Upper lobe of left lung (tissue), 6 donors: ENCODE results near the gene DTX3. TPM values are rescaled to one million over a fixed set of nuclear protein-coding genes. Genes with fewer than 3 reads are reported as not detected.
"Not testable (repeated sequence)": the region's sequence is repeated elsewhere in the genome, so short reads cannot be mapped to it uniquely, and the experiment has no call there.

Experiments
- ATAC-seq, 2 donors: fragments of 200-7000 bp; cut with Tn5 transposase; one replicate each; pipeline ENCODE4 v1.9.1; 2022; ENCODE audit warnings: mild to moderate bottlenecking in 2 of 2, moderate library complexity in 2 of 2; ENCODE audit not compliant: low FRiP score in 2 of 2
- DNase-seq, 2 donors: peaks; one replicate each; pipeline ENCODE4 v3.0.0-alpha.2; 2019 to 2020
- H3K27ac ChIP-seq, 4 donors: fragments of 200-600 bp; sonication (generic); one replicate each; pipeline ENCODE4 v1.5.1; 2016 to 2019
- H3K27me3 ChIP-seq, 4 donors: fragments of 200-600 bp; sonication (generic); one replicate each; pipeline ENCODE4 v1.5.1; 2017 to 2019
- H3K36me3 ChIP-seq, 4 donors: fragments of 200-600 bp; sonication (generic); one replicate each; pipeline ENCODE4 v1.5.1; 2016 to 2019
- H3K4me1 ChIP-seq, 4 donors: fragments of 200-600 bp; sonication (generic); one replicate each; pipeline ENCODE4 v1.5.1; 2018 to 2019
- H3K4me3 ChIP-seq, 4 donors: fragments of 200-600 bp; sonication (generic); one replicate each; pipeline ENCODE4 v1.5.1; 2017 to 2019; ENCODE audit warnings: mild to moderate bottlenecking in 2 of 4, moderate library complexity in 1 of 4
- H3K9me3 ChIP-seq, 4 donors: fragments of 200-600 bp; sonication (generic); one replicate each; pipeline ENCODE4 v1.5.1; 2018 to 2019
- EP300 ChIP-seq, 4 donors: sonication (generic); formaldehyde crosslinking; IDR thresholded peaks; one replicate each; pipeline ENCODE4 v1.5.1; 2017; ENCODE audit warnings: antibody characterized with exemption in 4 of 4, control low read depth in 2 of 4
- POLR2A ChIP-seq, 4 donors: fragments of 450-650 bp; IDR thresholded peaks; one replicate each; pipeline ENCODE4 v1.5.1; 2016 to 2017; ENCODE audit warnings: antibody characterized with exemption in 4 of 4, mild to moderate bottlenecking in 2 of 4
- POLR2AphosphoS5 ChIP-seq, 2 donors: sonication (generic); formaldehyde crosslinking; IDR thresholded peaks; one replicate each; pipeline ENCODE4 v1.5.1; 2017; ENCODE audit warnings: antibody characterized with exemption in 2 of 2
- WGBS, 2 donors: methylation state at CpG; one replicate each; pipeline ENCODE4 v1.1.5; 2017 to 2018; 5-methylcytosine and 5-hydroxymethylcytosine counted together
- total RNA-seq, 6 donors: library from RNA; depleted of rRNA in 4 of 6; stranded (reverse); fragments of >200 nt in 4 of 6; gene quantifications; one replicate each; pipeline versions ENCODE4 v1.1.0 to v1.2.1, GENCODE V29; 2016 to 2021
- TF ChIP-seq, protein P1 (sequence below), 6 experiments: fragments of 450-650 bp in 4 of 6; fragments of 200-600 bp in 2 of 6; sonication (generic) in 2 of 6; IDR thresholded peaks; one replicate each; pipeline ENCODE4 v1.5.1; 2016 to 2019; ENCODE audit warnings: antibody characterized with exemption in 6 of 6
- donor health status: DM: no; HTN: no; CAD: no; lungs with moderate emphysema.
- donor health status: DM: no; HTN: yes; CAD: no; lungs with severe emphysema.

The DTX3 gene
- total RNA-seq, 6 donors from 2014 or later = 12.8 to 44.0 (median 21.1) TPM

DNA sequence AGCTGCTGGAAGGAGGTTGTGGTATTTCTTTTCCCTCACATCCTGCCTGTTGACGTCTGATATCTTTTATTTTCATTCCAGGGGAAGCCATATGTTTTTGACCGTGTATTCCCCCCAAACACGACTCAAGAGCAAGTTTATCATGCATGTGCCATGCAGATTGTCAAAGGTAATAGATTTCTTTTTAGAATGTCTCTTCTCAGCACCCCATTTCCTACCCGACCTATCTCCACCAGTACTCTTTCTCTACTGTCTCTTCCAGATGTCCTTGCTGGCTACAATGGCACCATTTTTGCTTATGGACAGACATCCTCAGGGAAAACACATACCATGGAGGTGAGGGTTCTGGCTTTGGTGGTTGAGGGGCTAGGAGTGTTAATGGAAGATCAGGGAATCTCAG lies 41.3 kb upstream of the DTX3 start:
- DNase-seq = no peak
- no peaks in the 10 kb centered on the region for H3K36me3 ChIP-seq
- no peaks in the 10 kb centered on the region for H3K9me3 ChIP-seq
- TF ChIP-seq POLR2AphosphoS5 (IDR thresholded peaks at IDR 0.05) (no peak), EP300 (IDR thresholded peaks at IDR 0.05) (no peak), POLR2A (IDR thresholded peaks at IDR 0.05) (no peak)
- TF ChIP-seq, protein P1, sequence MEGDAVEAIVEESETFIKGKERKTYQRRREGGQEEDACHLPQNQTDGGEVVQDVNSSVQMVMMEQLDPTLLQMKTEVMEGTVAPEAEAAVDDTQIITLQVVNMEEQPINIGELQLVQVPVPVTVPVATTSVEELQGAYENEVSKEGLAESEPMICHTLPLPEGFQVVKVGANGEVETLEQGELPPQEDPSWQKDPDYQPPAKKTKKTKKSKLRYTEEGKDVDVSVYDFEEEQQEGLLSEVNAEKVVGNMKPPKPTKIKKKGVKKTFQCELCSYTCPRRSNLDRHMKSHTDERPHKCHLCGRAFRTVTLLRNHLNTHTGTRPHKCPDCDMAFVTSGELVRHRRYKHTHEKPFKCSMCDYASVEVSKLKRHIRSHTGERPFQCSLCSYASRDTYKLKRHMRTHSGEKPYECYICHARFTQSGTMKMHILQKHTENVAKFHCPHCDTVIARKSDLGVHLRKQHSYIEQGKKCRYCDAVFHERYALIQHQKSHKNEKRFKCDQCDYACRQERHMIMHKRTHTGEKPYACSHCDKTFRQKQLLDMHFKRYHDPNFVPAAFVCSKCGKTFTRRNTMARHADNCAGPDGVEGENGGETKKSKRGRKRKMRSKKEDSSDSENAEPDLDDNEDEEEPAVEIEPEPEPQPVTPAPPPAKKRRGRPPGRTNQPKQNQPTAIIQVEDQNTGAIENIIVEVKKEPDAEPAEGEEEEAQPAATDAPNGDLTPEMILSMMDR (IDR thresholded peaks at IDR 0.05) = no peak
- no peak overlapping the region for H3K4me3 ChIP-seq
- WGBS, 2 donors = 53 to 58% methylated on average over 4 of the region's 4 CpGs
- no peak overlapping the region for H3K27ac ChIP-seq
- H3K27me3 ChIP-seq = no peaks in the 10 kb centered on the region
- no peak for ATAC-seq
- no peaks in the 10 kb centered on the region for H3K4me1 ChIP-seq

DNA sequence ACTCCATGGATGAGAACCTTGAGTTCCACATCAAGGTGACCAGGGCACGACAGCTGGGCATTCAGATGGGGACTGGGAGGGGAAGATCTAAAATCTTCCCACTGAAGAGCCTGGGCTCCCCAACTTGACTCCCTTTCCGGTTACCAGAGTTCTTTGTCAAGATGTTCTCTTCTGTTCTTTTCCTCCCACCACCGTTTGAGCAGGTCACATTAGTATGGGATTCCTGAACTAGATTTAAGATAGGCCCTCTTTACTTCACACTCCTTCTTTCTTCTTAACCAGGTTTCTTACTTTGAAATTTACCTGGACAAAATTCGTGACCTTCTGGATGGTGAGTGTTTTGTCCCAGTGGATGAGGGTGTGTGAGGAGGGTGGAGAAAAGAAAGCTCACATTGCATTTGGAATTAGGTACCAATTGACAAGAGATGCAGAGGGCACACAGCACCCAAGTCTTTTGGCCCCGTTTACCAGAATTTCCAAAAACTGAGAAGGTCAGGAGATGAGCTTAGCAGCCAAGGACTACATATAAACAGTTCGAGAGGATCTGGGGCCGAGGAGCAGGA lies 40.4 kb upstream of the DTX3 start:
- no peaks in the 10 kb centered on the region for H3K4me1 ChIP-seq
- no peak overlapping the region for H3K4me3 ChIP-seq
- H3K27me3 ChIP-seq = no peaks in the 10 kb centered on the region
- TF ChIP-seq EP300 (IDR thresholded peaks at IDR 0.05) (no peak), POLR2AphosphoS5 (IDR thresholded peaks at IDR 0.05) (no peak), POLR2A (IDR thresholded peaks at IDR 0.05) (no peak)
- ATAC-seq = no peak
- WGBS, 2 donors = 78 to 83% methylated on average over 7 of the region's 7 CpGs
- no peak for DNase-seq
- H3K9me3 ChIP-seq = no peaks in the 10 kb centered on the region
- no peaks in the 10 kb centered on the region for H3K36me3 ChIP-seq
- no peak overlapping the region for H3K27ac ChIP-seq

- no peaks in the 10 kb centered on the region for H3K9me3 ChIP-seq
- no peak for ATAC-seq
- 68 to 71% methylated on average over 4 to 6 of the region's 6 CpGs for WGBS, 2 donors
- TF ChIP-seq EP300 (IDR thresholded peaks at IDR 0.05) = no peak
- TF ChIP-seq, protein P1 (IDR thresholded peaks at IDR 0.05) = no peak
- TF ChIP-seq POLR2AphosphoS5 (IDR thresholded peaks at IDR 0.05) = no peak
- no peak for TF ChIP-seq POLR2A (IDR thresholded peaks at IDR 0.05)
- H3K4me1 ChIP-seq = no peaks in the 10 kb centered on the region
- H3K27ac ChIP-seq = no peak overlapping the region
- no peak overlapping the region for H3K4me3 ChIP-seq
- H3K27me3 ChIP-seq = no peaks in the 10 kb centered on the region
- no peaks in the 10 kb centered on the region for H3K36me3 ChIP-seq
- DNase-seq = no peak
Observed at GRCh38 chr12:57568838-57569237, 35.8 kb upstream of the DTX3 start.

GRCh38 chr12:57569858-57570257 lies 34.8 kb upstream of the DTX3 start:
- DNase-seq = peak in 1 of 2 donors; percentile 70
- Histone ChIP-seq H3K4me3 (no peak overlapping the region), H3K36me3 (no peaks in the 10 kb centered on the region), H3K27me3 (no peaks in the 10 kb centered on the region), H3K27ac (no peak overlapping the region), H3K4me1 (no peaks in the 10 kb centered on the region), H3K9me3 (no peaks in the 10 kb centered on the region)
- WGBS, 2 donors = 89 to 90% methylated on average over 18 of the region's 18 CpGs
- ATAC-seq = no peak
- no peak for TF ChIP-seq POLR2A (IDR thresholded peaks at IDR 0.05)
- TF ChIP-seq POLR2AphosphoS5 (IDR thresholded peaks at IDR 0.05) = no peak
- TF ChIP-seq, protein P1 (IDR thresholded peaks at IDR 0.05) = no peak
- no peak for TF ChIP-seq EP300 (IDR thresholded peaks at IDR 0.05)

- H3K27ac ChIP-seq, H3K4me1 ChIP-seq, H3K9me3 ChIP-seq, H3K36me3 ChIP-seq, ATAC-seq, H3K27me3 ChIP-seq, H3K4me3 ChIP-seq: not testable (repeated sequence)
- DNase-seq = peak in 1 of 2 donors; percentile 52
- 81 to 82% methylated on average over 13 of the region's 13 CpGs for WGBS, 2 donors
Observed at GRCh38 chr12:57570438-57570837, 34.2 kb upstream of the DTX3 start.
